ENCODE measurements around the gene PRDM11. TPM values are rescaled to one million over a fixed set of nuclear protein-coding genes. Genes with fewer than 3 reads are reported as not detected.

PRDM11 gene
- total RNA-seq, 1 donor from 2014 or later = 36.5 TPM

- H3K9me3 ChIP-seq = no peaks in the 10 kb centered on the region
- intact Hi-C loops (cut with DNase I) = loop anchor here (2.0 to 10.0 kb wide), 3 partner anchors 63 to 597 kb away; partner anchors contain the start of gene CHST1
- peak overlapping the region; percentile 74 to 95 for H3K27ac ChIP-seq
These were observed 1.6 kb downstream of the PRDM11 start for GRCh38 chr11:45147891-45148675.

GRCh38 chr11:45149483-45150056 lies 3.1 kb downstream of the PRDM11 start:
- intact Hi-C loops (cut with DNase I) = loop anchor here (10.0 kb wide), 2 partner anchors 515 to 595 kb away; partner anchors contain the start of gene CHST1

More at GRCh38 chr11:45147891-45148675, 1.6 kb downstream of the PRDM11 start:
- Histone ChIP-seq H3K27me3 (no peaks in the 10 kb centered on the region), H3K36me3 (no peaks in the 10 kb centered on the region), H3K4me3 (peak overlapping the region; percentile 79 to 91), H3K4me1 (peaks cover 8 to 17% of the 10 kb centered on the region in 2 donors)
- no peak for TF ChIP-seq CTCF (IDR thresholded peaks at IDR 0.05)
- no peak for DNase-seq (ENCODE audit: low spot score in 2 of 2)

GRCh38 chr11:45150301-45150700 lies 3.9 kb downstream of the PRDM11 start:
- Histone ChIP-seq H3K27ac (no peak overlapping the region), H3K4me1 (peaks cover 10 to 31% of the 10 kb centered on the region in 2 donors), H3K9me3 (no peaks in the 10 kb centered on the region), H3K4me3 (no peak overlapping the region), H3K36me3 (no peaks in the 10 kb centered on the region), H3K27me3 (no peaks in the 10 kb centered on the region)
- no peak for TF ChIP-seq CTCF (IDR thresholded peaks at IDR 0.05)
- no peak for DNase-seq (ENCODE audit: low spot score in 2 of 2)
- intact Hi-C loops (cut with DNase I) = no loop called here

More at GRCh38 chr11:45149483-45150056, 3.1 kb downstream of the PRDM11 start:
- H3K27ac ChIP-seq = no peak overlapping the region
- no peaks in the 10 kb centered on the region for H3K27me3 ChIP-seq
- peaks cover 8 to 24% of the 10 kb centered on the region in 2 donors for H3K4me1 ChIP-seq
- no peak for DNase-seq (ENCODE audit: low spot score in 2 of 2)
- no peaks in the 10 kb centered on the region for H3K36me3 ChIP-seq
- H3K4me3 ChIP-seq = no peak overlapping the region
- no peaks in the 10 kb centered on the region for H3K9me3 ChIP-seq
- no peak for TF ChIP-seq CTCF (IDR thresholded peaks at IDR 0.05)

GRCh38 chr11:45150943-45151342 lies 4.5 kb downstream of the PRDM11 start:
- DNase-seq (ENCODE audit: low spot score in 2 of 2) = no peak

More at GRCh38 chr11:45150943-45151342, 4.5 kb downstream of the PRDM11 start:
- Histone ChIP-seq H3K9me3 (no peaks in the 10 kb centered on the region), H3K4me3 (no peak overlapping the region), H3K27ac (no peak overlapping the region), H3K4me1 (peaks cover 10 to 31% of the 10 kb centered on the region in 2 donors), H3K36me3 (no peaks in the 10 kb centered on the region), H3K27me3 (no peaks in the 10 kb centered on the region)
- TF ChIP-seq CTCF (IDR thresholded peaks at IDR 0.05) = no peak
- intact Hi-C loops (cut with DNase I) = no loop called here
